NCI-H774 (cell line): ENCODE results near the gene INPP5A.
"Not testable (repeated sequence)": the region's sequence is repeated elsewhere in the genome, so short reads cannot be mapped to it uniquely, and the experiment has no call there.

Experiments
- DNase-seq: peaks from one replicate; lab custom pipeline; 2025; lab: John Stamatoyannopoulos, UW

Gene INPP5A

DNA sequence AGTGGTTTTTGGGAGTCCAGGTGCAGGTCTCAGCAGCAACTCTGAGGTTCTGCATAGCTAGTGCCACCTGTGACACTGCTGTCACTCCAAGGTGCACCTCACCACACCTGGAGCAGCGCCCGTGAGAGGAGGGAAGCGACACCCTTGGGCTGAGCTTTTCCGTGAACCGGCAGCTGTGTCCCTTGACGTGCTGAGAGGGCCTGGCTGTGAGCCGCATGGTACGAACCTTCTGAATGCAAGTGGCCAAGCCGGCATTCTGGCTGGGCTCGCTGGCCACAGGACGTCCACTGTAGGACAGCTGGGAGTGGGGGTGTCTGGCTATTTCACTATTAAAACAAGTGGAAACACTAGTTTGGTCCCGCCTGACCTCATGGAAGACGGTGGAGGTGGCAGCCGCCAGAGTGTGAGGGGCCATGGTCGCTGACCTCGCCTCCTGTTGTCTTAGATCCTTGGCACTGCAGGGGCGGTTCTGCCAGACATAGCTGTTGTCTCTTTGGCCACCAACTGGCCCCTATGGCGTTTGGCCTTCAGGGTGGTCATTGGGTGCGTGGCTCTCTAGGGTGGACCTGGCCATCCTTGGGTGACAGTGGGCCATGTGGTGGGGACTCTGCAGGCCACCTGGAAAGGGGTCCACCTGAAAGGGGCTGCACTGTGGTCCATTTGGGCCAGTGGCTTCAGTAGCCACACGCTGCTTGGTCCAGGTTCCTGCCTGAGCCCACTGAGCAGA lies 12.9 kb downstream of the INPP5A start:
- no peak for DNase-seq

DNA sequence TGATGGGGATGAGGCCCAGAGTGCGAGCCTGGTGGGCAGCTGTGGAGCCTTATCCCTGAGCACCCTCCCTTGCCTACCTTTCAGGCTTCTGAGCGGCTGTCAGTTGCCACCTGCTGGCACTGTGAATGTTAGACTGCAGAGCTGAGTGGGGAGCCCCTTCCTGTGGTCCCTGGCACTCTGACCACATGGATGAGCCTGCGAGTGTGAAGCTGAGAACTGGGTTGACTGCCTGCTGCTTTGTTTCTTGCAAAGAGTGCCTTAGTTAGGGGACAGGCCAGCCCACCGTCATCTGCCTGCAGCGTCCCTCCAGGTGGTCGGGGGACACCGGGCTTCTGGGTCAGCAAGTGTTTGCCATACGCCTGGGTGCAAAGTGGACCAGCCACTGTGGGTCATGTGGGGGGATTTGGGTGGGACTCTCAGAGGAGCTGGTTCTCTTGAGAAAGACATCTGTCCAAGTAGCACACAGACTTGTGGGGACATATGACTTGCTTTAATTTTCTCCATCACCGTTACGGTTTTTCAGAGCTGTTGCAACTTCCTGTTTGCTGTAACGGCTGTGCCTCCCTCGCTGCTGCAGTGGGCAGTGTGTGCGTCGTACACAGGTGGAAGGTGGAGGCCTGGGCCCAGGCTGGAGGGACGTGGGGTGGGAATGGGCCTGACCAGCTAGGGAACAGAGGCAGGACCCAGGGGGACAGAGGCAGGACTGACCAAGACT lies 13.7 kb downstream of the INPP5A start:
- DNase-seq, result no peak

DNA sequence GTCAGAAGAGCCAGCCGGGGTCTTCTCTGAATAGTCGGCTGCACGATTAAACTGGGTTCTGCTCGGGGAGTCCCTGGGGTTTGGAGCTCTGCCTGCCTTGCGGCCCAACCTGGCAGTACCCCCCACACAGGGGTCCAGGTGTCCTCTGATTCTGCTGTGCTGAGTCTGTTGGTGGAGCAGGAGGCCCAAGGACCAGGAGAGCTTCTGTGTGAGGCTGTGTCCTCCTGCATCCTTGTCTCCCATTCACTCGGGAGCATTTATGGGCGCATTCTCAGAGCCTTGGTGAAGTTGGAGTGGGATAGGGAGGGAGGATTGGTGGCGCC lies 14.2 kb downstream of the INPP5A start:
- no peak for DNase-seq

DNA sequence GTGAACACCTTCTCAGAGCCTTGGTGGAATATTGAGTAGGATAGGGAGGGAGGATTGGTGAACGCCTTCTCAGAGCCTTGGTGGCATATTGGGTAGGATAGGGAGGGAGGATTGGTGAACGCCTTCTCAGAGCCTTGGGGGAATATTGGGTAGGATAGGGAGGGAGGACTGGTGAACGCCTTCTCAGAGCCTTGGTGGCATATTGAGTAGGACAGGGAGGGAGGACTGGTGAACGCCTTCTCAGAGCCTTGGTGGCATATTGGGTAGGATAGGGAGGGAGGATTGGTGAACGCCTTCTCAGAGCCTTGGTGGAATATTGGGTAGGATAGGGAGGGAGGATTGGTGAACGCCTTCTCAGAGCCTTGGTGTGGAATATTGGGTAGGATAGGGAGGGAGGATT lies 15.0 kb downstream of the INPP5A start:
- DNase-seq, result not testable (repeated sequence)

DNA sequence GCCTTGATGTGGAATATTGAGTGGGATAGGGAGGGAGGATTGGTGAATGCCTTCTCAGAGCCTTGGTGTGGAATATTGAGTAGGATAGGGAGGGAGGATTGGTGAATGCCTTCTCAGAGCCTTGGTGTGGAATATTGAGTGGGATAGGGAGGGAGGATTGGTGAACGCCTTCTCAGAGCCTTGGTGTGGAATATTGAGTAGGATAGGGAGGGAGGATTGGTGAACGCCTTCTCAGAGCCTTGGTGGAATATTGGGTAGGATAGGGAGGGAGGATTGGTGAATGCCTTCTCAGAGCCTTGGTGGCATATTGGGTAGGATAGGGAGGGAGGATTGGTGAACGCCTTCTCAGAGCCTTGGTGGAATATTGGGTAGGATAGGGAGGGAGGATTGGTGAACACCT lies 16.0 kb downstream of the INPP5A start:
- DNase-seq, result not testable (repeated sequence)

DNA sequence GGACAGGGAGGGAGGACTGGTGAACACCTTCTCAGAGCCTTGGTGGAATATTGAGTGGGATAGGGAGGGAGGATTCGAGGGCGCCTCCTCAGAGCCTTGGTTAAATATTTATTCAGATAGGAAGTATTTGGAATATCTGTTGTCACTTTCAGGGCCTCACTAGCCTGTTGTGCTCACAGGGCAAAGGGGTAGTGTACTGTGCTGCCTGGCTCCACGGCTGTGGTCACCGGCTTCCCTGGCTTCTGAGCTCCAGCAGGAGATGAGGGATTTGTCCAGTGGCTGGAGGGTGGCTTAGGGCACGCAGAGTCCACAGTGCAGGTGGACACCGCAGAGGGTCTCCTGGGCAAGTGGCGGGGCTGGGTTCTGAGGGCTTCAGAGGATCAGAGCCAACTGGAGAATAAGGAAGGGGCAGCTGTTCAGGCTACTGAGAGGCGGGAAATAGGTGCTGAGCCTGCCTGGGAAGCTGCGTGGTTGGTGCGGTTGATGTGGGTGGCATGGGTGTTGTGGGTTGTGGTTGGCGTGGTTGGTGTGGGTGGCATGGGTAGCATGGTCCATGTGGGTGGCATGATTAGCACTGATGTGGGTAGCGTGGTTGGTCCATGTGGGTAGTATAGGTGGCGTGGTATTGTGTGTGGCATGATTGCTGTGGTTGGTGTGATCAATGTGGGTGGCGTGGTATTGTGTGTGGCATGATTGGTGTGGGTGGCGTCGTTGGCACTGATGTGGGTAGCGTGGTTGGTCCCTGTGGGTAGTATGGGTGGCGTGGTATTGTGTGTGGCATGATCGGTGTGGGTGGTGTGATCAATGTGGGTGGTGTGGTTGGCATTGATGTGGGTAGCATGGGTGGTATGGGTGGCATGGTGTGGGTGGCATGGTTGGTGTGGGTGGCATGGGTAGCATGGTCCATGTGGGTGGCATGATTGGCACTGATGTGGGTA lies 16.7 kb downstream of the INPP5A start:
- no peak for DNase-seq

DNA sequence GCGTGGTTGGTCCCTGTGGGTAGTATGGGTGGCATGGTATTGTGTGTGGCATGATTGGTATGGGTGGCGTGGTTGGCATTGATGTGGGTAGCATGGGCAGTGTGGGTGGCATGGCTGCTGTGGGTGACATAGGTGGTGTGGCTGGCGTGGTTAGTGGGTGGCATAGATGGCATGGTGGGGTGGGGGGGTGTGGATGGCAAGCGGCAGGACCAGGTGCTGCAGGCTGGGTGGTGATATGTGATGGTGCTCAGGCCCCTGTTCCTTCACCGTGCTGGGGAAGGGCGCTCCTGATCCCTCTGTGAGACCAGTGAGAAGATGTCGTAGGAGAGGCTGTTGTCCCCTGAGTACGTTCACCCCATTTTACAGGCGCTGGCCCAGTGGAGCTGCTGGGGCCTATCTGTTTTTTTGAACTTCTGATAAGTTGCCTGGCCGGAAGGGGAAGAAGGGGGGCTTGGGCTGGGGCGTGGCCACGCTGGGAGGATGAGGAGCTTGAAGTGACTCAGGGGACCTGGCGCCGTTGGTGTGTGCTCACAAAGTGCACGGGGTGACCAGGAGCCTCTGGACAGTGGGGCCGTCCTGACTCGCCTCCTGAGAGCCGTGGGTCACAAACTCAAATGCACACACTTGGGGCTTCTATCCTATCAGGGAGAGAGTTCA lies 17.5 kb downstream of the INPP5A start:
- no peak for DNase-seq

DNA sequence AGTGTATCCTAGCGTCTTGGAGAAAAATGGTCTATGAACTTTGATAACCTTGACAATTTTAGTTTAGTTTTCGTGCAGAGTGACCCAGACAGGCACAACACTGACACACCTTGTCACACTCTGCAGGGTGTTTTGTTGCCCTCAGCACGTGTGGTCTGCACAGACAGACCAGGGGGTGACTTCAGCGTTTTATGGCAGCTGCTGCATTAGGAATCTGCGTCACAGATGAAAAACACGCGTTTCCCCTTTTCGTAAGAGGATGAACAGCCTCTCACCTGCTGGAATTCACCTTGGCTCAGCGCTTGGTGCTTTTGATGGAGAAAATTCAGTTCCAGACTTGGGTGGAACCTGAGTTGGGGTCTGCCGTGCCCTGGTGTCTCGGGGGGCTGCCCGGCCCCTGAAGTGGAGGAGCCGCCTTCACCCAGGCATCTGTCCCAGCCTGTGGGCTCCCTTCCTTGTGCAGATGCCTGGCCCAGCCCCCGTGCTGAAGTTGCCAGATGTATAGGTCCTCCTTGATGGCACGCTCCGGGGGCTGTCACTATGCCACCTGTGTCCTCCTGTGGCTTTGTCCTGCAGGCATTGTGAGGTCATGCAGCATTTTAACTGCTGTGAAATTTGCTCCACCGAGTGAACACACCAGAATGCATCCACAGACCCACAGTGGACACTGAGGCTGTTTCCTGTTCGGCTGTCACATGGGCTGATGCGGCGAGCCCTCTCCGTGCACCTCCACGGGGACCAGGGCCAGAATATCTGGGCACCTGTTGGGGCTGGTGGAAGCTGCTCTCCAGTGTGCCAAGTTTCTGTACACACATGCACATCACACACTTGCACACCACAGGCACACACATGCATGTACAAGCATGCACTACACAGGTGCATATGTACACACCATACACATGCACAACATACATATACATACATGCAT lies 18.3 kb downstream of the INPP5A start:
- no peak for DNase-seq

DNA sequence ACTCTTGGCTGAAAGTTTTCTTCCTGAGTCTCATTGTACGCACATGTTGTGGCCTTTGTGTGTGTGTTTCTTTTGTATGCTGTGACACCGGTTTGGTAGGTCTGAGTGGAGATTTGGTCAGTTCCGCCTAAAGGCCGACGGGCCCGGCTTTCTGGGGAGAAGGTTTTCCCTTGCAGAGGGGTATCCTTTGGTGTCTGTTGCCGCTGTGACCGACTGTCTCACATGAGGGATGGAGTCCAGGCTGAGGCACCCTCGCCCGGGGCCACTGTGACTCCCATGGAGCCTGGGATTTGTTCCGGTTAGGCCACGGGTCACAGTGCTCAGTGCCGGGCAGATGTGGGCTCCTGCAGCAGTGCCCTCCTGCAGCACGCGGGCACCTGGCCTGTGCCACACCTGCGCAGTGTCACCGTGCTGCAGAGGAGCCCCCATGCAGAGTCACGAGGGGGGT lies 19.4 kb downstream of the INPP5A start:
- no peak for DNase-seq

DNA sequence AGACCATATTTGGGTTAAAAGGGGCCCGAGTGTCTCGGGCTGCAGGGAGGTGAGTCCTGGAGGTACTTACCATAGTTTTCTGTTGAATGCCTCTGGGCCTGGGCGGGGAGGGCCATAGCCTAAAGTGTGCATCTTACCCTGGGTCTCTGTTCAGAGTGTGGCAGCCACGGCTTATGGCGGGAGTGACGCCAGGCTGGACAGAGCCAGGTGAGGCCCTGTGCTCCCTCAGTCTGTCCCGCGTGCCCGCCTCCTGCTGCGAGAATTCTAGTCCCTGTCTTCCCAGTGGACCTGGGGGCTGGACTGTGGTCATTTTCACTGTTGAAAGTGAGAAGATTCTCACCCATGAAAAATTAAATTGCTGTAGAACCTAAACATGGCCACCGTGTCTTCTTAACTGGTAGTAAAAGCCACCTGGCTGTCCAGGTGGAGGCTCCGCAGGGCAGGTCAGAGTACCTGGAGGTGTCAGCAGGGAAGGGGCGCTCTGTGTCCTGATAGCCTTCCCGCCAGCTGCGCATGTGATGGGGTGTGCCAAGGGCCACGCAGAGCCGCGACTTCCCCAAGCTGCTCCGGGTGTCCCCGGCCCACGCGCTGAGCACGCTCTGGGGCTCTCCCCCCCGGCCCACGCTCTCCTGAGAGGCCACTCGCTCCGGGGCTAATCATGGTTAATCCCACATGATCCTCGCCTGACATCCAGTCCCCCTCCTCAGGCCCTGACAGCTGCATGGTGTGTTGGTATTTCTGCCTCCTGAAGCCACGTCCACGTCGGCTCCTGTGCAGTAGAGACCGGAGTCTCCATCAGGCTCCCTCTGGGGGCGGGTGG lies 20.3 kb downstream of the INPP5A start:
- DNase-seq, result no peak

DNA sequence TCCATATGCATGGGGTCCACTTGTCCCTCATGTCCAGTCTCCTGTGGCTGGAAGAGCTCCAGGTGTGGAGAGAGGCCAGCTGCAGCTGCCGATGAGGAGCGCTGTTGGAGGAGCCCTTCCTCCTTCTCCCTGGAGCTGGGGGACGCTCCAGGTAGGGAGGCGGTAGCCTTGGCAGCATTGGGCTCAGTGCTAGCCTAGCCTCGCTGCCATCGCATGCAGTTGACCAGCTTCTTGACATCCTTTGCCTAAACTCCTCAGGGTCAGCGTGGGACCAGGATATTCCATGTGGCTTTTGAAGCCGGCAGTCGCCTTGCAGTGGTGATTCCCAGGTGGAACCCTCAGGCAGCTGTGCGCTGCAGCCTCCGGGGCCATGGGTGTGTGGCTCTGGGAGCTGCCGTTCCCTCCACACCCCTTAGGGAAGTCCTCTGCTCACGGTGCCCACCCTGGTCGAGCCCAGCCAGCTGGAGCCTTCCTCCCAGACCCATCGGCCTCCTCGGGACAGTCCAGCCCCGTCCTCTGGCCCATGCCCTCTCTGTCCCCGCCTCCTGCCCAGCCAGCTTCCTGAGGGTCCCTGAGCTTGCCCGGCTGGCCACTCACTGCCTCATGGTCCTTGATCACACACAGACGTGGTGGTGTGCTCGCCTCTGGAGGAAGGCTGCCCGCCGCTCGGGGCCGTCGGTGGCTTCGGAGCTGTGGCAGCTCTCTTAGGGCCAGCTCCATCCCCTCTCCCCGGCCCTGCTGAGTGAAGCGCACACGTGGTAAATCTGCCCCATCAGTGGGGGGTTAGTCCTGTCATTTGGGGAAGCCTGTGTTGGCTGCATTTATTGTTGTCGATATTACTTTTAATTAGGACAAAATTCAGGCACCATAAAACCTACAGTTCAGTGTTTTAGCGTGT lies 21.2 kb downstream of the INPP5A start:
- no peak for DNase-seq

DNA sequence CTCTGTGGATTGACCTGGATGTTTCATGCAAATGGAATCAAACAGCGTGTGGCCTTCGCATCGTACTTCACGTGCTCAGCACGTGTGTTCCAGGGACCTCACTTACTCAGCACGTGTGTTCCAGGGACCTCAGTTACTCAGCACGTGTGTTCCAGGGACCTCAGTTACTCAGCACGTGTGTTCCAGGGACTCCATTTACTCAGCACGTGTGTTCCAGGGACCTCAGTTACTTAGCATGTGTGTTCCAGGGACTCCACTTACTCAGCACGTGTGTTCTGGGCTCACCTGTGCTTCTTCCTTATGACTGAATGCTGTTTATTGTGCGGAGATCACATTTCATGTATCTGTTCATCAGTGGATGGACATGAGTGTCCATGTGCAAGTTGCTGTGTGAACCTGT lies 22.0 kb downstream of the INPP5A start:
- no peak for DNase-seq

DNA sequence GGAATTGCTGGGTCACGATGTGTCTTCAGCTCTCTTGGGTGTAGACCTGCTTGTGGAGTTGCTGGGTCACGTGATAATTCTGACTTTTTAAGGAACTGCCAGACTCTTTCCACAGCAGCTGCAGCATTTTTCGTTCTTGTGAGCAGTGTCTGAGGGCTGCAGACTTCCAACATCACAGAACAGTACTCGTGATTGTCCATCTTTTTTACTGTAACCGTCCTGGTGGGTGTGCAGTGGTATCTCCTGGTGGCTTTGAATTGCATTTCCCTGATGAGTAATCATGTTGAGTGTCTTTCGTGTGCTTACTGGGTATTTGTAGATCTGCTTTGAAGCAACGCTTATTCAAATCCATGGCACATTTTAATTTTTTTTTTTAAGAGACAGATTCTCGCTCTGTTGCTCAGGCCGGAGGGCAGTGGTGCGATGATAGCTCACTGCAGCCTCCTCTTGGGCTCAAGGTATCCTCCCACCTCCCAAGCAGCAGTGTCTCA lies 22.7 kb downstream of the INPP5A start:
- DNase-seq, result no peak

DNA sequence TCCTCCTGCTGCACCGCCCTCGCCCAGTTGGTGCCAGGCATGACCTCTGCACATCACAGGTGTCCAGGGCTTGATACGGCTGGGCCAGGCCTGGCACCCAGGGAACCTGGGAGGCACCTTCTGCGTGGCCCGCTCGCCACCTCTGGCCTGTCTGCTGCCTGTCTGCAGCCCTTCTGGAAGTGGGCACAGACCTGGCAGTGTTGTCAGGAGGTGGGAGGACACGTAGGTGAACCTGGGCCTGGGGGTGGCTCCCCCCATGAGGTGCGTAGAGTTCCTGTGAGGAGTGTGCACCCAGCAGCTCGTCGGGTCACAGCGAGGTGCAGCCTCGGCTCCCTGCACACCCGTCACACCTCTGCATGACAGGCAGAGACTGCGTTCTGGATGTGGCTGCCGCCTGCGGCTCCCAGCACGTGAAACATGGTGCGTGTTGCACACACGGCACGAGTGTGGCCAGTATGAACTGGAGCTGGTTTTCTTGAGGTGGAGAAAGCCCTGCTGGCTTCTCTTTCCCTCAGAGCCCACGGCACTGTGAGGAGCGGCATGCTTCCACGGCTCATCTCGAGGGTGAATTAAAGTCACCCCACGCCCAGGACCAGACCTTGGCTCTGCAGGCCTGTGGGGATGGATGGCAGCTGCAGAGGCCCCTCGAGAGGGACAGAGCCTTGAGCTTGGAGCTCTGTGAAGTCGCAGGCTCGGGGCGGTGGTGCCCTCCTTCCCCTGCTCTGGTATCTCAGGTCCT lies 24.8 kb downstream of the INPP5A start:
- DNase-seq, result no peak

DNA sequence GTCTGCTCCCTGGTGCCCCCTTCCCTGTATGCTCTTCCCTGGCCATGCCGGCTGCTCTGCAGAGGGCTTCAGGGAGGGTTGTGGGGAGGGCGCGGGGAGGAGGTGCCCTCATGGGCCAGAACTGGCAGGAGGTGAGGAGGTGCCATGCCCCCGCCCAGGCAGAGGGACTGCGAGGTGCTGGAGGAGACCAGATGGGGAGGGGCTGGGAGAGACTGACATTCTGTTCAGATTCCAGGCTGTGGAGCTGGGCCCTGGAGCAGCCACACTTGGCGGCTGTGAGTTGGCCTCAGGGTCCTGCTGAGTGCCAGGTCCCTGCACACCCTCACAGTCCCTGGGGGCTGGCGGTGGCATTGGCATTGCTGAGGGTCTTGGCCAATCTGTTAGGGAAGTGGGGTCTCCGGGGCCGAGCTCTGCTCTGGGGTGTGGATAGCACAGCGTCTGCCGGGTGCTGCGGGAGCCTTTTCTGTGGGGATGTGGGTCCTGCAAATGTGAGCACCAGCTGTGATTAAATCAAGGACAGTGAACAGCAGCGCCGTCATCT lies 25.4 kb downstream of the INPP5A start:
- DNase-seq, result no peak

DNA sequence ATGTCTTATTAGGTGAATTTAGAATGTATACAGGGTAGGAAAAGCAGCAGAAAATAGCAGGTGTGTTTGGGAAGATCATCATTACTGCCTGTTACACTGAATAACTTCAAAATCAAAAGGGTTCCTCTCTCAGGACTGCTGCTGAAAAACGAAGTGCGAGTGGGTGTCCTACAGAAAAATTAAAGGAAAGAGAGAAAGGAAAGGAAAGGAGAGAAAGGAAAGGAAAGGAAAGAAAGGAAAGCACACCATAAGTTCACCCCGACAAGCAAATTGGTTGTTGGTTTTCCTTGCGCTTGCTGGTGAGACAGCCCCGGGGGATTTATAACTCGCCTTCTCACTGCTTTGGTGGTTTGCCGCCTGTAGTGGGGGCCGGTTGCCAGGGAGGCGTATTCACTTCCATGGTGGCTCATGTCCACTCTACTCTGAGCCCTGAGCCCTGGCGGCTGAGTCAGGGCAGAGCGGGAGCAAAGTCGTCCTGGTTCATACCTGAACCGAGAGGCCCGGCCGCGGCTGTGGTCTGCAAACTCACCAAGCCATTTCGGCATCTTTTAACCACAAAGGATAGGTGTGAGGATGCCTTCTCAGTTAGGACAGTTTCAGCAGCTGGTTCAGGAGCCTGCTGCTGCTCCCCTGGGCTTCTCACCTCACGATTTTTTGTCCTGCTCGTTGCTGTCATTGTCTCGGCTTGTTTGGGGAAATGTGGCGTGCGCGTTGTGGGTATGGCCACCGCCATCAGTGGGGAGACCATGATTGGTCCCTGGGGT lies 26.1 kb downstream of the INPP5A start:
- DNase-seq, result no peak

DNA sequence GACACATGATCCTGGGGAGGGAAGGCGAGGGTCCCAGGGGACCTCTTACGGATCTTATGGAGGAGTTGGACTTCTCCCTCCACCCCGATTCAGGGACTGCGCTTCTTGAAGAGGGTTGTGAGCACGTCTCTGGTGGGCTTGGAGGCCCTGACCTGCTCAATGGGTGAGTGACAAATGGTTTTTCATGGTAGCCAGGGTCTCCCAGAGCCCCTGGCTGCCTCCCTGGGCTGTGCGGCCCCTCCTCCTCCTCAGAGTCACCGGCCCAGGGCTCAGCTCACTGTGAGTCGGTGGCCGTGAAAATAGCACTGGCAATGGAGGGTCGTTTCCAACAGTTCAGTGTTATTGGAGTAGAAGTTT lies 26.6 kb downstream of the INPP5A start:
- no peak for DNase-seq
